Measurements from ENCODE around the gene NDUFAF2.
"Not testable (repeated sequence)": the region's sequence is repeated elsewhere in the genome, so short reads cannot be mapped to it uniquely, and the experiment has no call there.

The NDUFAF2 gene

DNA sequence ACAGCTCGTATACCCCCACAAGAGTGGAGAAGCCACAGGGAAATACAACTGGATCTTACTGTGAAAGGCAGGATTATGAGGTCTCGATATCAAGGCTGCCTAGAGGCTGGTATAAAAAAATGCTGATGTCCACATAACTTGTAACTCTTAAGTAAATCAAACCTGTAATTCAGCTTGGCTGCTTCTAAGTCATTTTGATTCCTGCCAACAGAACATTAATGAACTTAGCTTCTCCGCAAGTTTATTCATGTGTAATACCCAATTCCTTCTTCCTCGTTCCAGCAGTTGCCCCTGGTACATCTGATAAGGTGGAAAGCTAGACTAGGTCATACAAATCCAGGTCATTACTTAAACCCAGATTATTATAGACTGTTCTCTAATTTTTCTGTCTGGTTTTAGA lies 233.7 kb downstream of the NDUFAF2 start:
- DNase-seq (ENCODE audit: low read depth): no peak

DNA sequence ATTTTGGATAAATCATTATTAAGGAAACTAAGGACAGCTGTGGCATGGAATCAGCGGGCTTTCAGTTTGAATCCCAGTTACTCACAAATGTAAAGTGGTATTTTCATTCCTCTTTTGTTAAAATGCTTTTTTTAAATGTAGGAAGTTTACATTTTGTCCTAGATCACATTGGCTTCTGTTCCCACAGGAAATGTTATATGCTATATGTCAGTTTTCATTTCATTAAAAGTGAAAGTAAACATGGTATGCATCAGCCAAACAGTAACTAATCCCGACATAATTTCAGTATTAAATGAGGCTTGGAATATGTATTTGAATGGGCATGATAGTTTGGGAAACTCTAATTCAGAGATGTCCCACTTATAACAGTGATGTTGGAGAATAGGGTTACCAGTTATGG lies 235.9 kb downstream of the NDUFAF2 start:
- DNase-seq (ENCODE audit: low read depth): no peak

DNA sequence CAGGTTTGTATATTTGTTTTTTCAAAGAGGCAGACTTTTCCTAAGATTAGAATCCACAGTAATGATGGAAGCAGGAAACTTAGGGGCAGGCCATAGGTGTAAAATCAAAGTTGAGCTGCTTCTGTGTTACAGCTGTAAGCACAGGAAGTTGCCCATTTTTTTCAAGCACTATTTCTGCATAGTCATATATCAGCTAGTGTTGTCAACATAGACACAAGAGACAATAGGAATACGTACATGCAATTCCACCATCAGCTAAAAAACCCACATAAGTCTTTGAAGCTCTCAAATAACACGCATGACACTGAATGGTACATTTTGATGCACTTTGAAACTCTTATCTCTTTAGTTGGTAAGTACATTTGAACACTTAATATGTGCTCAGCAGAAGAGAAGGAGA lies 237.4 kb downstream of the NDUFAF2 start:
- DNase-seq (ENCODE audit: low read depth): no peak

DNA sequence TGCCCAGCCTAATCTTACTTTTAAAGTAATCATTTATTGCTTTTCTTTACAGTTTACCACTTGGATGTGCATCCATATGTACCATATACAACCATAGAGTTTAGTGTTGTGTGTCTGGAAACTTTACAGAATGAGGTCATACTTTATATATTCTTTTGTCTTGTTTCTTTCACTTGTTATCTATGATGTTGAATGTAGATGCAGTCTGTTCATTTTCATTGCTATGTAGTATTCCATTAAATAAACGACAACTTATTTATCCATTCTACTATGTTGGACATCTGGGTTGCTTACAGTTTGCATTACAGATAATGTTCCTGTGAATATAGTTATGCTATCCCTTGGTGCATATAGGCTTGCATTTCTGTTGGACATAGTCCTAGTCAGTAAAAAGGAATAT lies 238.5 kb downstream of the NDUFAF2 start:
- no peak for DNase-seq (ENCODE audit: low read depth)

DNA sequence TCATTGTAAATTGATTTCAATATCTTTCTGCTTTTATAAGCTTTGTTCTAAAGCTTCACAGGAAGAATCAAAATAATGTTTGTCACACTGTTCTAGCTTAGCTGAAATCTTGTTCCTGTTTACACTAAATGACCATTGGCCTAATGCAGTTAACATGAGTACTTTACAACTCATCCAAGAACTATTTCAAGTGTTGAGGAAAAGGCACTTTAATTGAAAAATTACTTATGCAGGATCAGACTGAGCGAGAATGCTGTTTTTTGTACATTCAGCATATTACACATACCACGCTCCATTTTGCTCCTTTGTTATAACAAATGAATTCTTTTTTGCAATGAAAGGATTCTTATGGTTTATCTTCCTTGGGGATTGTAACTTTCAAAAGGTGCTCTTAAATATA lies 239.7 kb downstream of the NDUFAF2 start:
- DNase-seq (ENCODE audit: low read depth): no peak

DNA sequence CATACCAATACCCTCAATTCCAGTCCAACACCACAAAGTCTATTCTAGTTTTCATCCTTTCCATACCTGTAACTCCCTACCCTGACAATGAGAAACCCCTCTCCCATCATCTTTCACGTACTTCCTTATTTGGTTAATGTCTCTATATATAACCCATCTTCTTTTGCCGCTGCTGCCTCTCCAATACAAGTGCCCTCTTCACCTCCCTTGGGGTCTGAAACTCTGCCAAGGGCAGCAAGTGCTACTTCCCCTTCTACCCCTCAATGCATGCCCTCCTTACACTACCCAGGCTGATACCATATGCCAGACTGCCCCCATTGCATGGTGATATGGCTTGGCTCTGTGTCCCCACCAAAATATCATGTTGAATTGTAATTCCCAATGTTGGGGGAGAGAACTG lies 241.6 kb downstream of the NDUFAF2 start:
- no peak for DNase-seq (ENCODE audit: low read depth)

DNA sequence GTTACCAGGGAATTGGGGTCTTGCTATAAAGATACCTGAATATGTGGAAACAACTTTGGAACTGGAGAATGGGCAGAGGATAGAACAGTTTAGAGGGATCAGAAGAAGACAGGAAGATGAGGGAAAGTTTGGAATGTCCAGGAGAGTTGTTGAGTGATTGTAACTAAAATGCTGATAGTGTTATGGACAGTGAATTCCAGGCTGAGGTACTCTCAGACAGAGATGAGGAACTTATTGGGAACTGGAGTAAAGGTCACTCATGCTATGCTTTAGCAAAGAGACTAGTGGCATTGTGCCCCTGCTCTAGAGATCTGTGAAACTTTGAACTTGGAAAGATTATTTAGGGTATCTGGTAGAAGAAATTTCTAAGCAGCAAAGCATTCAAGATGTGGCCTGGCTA lies 242.3 kb downstream of the NDUFAF2 start:
- not testable (repeated sequence) for DNase-seq (ENCODE audit: low read depth)

DNA sequence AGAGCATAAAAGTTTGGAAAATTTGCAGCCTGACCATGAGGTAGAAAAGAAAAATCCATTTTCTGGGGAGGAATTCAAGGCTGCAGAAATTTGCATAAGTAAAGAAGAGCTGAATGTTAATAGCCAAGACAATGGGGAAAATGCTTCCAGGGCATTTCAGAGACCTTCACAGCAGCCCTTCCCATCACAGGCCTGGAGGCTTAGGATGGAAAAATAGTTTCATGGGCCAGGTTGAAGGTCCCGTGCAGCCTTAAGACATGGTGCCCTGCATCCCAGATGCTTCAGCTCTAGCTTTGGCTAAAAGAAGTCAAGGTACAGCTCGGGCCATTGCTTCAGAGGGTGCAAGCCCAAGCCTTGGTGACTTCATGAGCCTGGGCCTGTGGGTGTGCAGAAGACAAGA lies 242.8 kb downstream of the NDUFAF2 start:
- not testable (repeated sequence) for DNase-seq (ENCODE audit: low read depth)

DNA sequence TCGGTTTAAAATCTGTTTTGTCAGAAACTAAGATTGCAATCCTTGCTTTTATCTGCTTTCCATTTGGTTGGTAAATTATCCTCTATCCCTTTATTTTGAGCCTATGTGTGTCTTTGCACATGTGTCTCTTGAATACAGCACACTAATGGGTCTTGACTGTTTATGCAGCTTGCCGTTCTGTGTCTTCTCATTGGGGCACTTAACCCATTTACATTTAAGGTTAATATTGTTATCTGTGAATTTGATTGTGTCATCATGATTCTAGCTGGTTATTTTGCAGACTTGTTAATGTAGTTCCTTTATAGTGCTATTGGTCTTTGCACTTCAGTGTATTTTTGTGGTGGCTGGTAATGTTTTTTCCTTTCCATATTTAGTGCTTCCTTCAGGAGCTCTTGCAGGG lies 253.6 kb downstream of the NDUFAF2 start:
- DNase-seq (ENCODE audit: low read depth): no peak

DNA sequence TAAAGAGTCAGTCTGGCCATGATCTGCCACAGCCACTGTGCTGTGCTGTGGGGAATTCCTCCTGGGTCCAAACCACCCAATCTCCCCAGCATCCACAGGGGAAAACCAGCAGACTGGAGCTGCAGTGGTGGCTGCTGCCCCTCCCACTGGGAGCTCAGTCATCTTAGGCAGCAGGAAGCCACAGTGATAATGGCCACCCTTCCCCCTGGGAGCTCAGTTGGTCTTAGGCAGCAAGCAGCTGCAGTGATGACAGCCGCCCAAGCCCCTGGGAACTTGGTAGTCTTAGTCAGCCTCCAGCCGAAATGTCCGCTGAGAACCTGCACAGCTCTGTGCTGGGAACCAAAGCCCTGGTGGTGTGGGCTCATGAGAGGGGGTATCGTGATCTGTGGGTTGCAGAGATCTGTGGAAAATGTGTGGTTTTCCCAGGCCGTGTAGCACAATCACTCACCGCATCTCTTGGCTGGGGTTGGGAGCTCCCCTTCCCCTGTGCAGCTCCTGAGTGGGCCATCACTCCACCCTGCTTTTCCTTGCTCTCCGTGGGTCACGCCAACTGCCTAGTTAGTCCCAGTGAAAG lies 255.7 kb downstream of the NDUFAF2 start:
- no peak for DNase-seq (ENCODE audit: low read depth)

DNA sequence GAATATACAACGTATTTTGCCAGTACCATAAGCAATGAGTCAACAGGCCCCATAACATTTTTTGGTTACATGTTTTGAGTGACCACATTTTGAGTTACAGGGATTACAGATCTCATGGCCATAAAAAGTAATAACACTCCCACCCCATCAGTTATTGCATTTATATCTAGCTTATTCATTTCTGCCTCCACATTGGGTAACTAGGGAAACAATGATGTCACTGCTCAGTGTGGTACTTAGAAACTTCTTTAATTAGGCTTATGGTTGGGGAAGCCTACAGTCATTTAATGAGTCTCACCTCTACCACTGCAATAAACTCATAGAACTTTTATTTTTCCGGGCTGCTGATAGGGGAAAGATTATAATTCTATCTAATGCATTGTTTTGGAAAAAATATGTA lies 257.2 kb downstream of the NDUFAF2 start:
- no peak for DNase-seq (ENCODE audit: low read depth)
